Middle frontal gyrus (tissue), 1 donor: ENCODE results near the gene WWOX.
"Not testable (repeated sequence)": the region's sequence is repeated elsewhere in the genome, so short reads cannot be mapped to it uniquely, and the experiment has no call there.

Source experiments
- DNase-seq: peaks from one replicate; pipeline ENCODE4 v3.0.0-alpha.2; 2015; ENCODE audit warnings: low spot score; ENCODE audit errors: extremely low spot score

Gene WWOX

GRCh38 chr16:78490847-78491246, 391.4 kb downstream of the WWOX start:
- DNase-seq = no peak

GRCh38 chr16:78493573-78493972, 394.1 kb downstream of the WWOX start:
- no peak for DNase-seq

GRCh38 chr16:78494105-78494504, 394.7 kb downstream of the WWOX start:
- DNase-seq = no peak

- no peak for DNase-seq
These were observed 395.2 kb downstream of the WWOX start for GRCh38 chr16:78494674-78495073.

- DNase-seq = no peak
These were observed 396.7 kb downstream of the WWOX start for GRCh38 chr16:78496189-78496588.

- no peak for DNase-seq
These were observed 399.9 kb downstream of the WWOX start for GRCh38 chr16:78499399-78499798.

GRCh38 chr16:78500659-78501270, 401.3 kb downstream of the WWOX start:
- DNase-seq = no peak

- no peak for DNase-seq
These were observed 402.3 kb downstream of the WWOX start for GRCh38 chr16:78501744-78502143.

GRCh38 chr16:78502812-78503350, 403.4 kb downstream of the WWOX start:
- DNase-seq = no peak

GRCh38 chr16:78503602-78504001, 404.1 kb downstream of the WWOX start:
- peak; percentile 80 for DNase-seq

- no peak for DNase-seq
These were observed 405.0 kb downstream of the WWOX start for GRCh38 chr16:78504401-78504851.

GRCh38 chr16:78505036-78505435, 405.6 kb downstream of the WWOX start:
- DNase-seq = no peak

- DNase-seq = no peak
These were observed 406.3 kb downstream of the WWOX start for GRCh38 chr16:78505544-78506366.

GRCh38 chr16:78506367-78507193, 407.1 kb downstream of the WWOX start:
- DNase-seq = no peak

- no peak for DNase-seq
These were observed 408.1 kb downstream of the WWOX start for GRCh38 chr16:78507576-78507975.

GRCh38 chr16:78509965-78510364, 410.5 kb downstream of the WWOX start:
- DNase-seq = no peak

GRCh38 chr16:78510496-78510895, 411.0 kb downstream of the WWOX start:
- no peak for DNase-seq

GRCh38 chr16:78513838-78514237, 414.4 kb downstream of the WWOX start:
- DNase-seq = no peak

- DNase-seq = not testable (repeated sequence)
These were observed 415.4 kb downstream of the WWOX start for GRCh38 chr16:78514888-78515287.

- DNase-seq = no peak
These were observed 416.0 kb downstream of the WWOX start for GRCh38 chr16:78515421-78515820.

- DNase-seq = no peak
These were observed 416.7 kb downstream of the WWOX start for GRCh38 chr16:78516006-78516736.
